ENCODE results near the gene TCP10L.
"Not testable (repeated sequence)": the region's sequence is repeated elsewhere in the genome, so short reads cannot be mapped to it uniquely, and the experiment has no call there.

TCP10L gene

DNA sequence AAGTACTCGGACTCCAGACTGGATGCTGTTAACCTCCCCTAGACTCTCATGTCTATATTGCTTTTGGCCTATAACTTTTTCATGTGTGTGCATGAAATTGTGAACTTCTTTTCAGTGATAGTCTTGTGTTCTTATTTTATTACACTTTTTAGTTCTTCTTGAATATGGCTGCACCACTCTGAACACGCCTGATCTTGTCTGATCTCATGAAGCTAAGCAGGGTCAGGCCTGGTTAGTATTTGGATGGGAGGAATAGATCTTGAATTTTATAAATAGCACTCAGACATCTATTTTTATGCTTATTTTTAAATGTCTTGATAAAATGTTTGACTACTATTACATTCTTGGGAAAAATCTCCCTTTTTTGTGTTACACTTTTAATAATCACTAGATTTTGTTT is 22.4 kb downstream of the TCP10L start:
- no peak for DNase-seq (ENCODE audit: low spot score)
- TF ChIP-seq, protein P1, sequence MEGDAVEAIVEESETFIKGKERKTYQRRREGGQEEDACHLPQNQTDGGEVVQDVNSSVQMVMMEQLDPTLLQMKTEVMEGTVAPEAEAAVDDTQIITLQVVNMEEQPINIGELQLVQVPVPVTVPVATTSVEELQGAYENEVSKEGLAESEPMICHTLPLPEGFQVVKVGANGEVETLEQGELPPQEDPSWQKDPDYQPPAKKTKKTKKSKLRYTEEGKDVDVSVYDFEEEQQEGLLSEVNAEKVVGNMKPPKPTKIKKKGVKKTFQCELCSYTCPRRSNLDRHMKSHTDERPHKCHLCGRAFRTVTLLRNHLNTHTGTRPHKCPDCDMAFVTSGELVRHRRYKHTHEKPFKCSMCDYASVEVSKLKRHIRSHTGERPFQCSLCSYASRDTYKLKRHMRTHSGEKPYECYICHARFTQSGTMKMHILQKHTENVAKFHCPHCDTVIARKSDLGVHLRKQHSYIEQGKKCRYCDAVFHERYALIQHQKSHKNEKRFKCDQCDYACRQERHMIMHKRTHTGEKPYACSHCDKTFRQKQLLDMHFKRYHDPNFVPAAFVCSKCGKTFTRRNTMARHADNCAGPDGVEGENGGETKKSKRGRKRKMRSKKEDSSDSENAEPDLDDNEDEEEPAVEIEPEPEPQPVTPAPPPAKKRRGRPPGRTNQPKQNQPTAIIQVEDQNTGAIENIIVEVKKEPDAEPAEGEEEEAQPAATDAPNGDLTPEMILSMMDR (IDR thresholded peaks at IDR 0.05; ENCODE audit: extremely low read depth, missing control alignments) = no peak

DNA sequence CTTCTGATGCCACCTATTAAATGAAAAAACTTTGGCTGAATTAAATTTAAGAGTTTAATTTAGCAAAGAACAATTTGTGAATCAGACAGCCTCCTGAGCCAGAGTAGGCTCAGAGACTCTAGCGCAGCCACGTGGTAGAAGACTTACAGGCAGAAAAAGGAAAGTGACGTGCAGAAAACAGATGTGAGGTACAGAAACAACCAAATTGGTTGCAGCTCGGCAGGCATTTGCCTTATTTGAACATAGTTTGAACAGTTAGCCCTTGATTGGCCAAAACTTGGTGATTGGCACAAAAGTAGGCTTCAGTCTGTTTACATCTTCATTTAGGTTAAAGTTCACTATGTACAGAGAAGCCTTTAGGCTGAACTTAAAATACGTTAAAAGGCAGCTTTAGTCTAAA is 22.9 kb downstream of the TCP10L start:
- no peak for DNase-seq (ENCODE audit: low spot score)
- TF ChIP-seq, protein P1 (IDR thresholded peaks at IDR 0.05; ENCODE audit: extremely low read depth, missing control alignments) = no peak

DNA sequence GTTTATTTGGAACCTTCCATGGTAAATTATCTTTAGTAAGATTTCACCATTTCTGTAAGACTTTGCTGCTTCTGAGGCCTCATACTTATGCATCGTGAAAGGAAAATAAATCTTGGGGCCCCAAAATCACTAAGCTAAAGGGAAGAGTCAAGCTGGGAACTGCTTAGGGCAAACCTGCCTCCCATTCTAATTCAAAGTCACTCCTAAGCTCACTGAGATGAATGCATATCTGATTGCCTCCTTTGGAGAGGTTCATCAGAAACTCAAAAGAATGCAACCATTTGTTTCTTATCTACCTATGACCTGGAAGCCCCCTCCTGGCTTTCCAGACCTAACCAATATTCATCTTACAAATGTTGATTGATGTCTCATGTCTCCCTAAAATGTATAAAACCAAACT is 23.8 kb downstream of the TCP10L start:
- not testable (repeated sequence) for DNase-seq (ENCODE audit: low spot score)

DNA sequence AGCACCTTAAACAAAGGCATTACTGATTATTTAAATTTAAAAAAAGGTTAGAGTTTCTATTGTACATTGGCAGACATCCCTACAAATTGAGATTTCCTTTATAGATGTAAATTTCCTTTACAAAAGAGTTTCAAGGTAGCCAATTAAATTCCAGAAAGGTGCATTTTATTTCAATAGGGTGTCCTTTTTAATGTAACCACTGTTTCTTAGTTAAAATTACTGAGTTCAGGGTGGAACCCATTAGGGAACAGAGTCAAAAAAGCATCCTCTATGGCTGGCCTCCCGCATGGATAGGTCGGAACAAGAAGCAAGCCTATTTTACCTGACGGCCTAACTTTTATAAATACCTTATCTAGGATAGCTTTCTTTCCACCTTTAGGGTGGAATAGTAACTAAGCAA is 24.4 kb downstream of the TCP10L start:
- TF ChIP-seq, protein P1 (IDR thresholded peaks at IDR 0.05; ENCODE audit: extremely low read depth, missing control alignments) = no peak
- no peak for DNase-seq (ENCODE audit: low spot score)

DNA sequence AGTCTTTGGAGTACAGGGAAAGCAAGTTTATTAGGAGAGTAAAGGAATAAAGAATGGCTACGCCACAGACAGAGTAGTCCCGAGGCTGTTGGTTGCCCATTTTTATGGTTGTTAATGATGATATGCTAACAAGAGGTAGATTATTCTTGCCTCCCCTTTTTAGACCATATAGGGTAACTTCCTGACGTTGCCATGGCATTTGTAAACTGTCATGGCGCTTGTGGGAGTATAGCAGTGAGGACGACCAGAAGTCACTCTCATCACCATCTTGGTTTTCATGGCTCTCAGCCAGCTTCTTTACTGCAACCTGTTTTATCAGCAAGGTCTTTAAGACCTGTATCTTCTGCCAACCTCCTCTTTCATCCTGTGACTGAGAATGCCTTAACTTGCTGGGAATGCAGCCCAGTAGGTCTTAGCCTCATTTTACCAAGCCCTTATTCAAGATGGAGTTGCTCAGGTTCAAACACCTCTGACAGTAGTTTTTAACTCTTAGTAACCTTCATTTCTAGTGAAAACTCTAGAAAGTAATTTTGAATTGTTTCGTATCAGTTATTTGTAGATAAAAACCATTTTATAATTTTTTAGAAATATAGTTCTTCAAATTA is 26.2 kb downstream of the TCP10L start:
- TF ChIP-seq, protein P1 (IDR thresholded peaks at IDR 0.05; ENCODE audit: extremely low read depth, missing control alignments) = no peak
- DNase-seq (ENCODE audit: low spot score) = no peak

DNA sequence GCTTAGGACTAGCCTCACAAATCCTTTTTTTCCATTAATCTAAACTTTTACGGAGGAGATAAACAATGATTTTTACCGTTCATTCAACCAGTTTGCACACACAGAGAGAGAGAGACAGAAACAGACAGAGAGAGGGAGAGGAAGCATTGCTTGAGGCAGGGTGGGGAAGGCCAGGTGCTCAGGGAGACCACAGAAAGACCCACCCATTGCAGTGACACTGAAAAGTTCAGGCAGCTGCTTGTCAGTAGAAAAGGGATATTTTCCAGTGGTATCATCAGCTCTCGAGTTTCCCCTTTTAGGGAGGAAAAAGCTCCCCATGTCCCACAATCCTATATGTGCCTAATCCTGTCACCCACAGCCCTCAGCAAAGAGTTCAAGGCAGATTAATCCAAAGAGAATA is 27.2 kb downstream of the TCP10L start:
- DNase-seq (ENCODE audit: low spot score) = no peak
- TF ChIP-seq, protein P1 (IDR thresholded peaks at IDR 0.05; ENCODE audit: extremely low read depth, missing control alignments) = no peak

DNA sequence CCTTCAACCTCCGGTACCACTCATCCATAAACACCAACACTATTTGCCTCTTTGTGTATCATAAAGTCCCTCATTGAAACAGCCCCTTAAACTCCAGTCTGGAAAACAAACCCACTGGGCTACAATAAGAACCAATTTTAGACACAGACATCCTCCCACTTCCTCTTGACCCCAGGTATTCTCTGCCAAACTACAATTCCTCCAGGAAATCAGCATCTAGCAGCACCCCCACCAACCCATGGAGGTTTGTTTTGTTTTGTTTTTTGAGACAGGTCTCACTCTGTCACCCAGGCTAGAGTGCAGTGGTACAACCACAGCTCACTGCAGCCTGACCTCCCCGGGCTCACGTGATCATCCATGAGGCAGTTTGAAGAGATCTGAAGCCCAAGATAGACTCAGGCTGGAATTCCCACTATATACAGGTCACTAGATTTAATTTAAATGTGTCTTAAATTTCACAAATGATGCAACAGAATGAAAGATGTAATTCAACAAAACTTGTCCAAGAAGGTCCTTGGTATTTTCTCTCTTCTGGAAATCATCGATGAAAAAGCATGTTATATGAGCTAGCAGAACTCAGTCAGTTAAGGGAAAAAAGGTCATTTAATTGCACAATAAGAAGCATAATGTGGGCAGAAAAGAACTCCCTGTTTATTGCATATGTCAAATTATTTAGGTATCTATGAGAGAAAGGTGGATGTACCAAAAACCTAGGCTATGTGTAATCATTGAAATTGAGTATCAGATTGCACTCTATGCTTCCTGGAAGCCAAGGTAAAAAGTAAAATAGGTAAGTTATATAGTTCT is 30.3 kb downstream of the TCP10L start:
- TF ChIP-seq, protein P1 (IDR thresholded peaks at IDR 0.05; ENCODE audit: extremely low read depth, missing control alignments) = no peak

DNA sequence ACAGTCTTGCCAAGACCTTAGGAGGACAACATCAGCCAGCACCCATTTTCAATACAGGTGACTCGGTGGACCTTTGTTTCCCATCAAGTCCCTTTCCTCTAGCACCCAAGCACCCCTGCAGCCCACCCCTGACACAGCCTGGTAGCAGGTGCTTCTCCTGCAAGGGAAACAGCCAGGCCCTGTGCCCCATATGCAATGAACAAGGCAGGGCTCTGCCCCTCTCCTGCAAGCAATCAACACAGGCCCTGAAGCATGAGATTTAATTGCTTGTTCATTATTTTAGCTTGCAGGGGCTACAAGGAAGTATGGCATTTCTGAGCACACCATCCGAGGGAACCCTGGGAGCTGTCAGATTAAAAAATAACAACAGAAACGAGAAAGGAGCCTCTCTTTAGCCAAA is 35.4 kb downstream of the TCP10L start:
- DNase-seq (ENCODE audit: low spot score) = no peak
- TF ChIP-seq, protein P1 (IDR thresholded peaks at IDR 0.05; ENCODE audit: extremely low read depth, missing control alignments) = no peak

More for the DNA sequence above, 30.3 kb downstream of the TCP10L start:
- no peak for DNase-seq (ENCODE audit: low spot score)
